Mucosa of descending colon (tissue), 3 donors: ENCODE measurements around the gene BCL2. TPM values are rescaled to one million over a fixed set of nuclear protein-coding genes. Genes with fewer than 3 reads are reported as not detected.

ENCODE experiments used
- ATAC-seq: fragments of 200-7000 bp; cut with Tn5 transposase; one replicate; pipeline ENCODE4 v1.9.1; 2020; ENCODE audit warnings: mild to moderate bottlenecking, moderate library complexity
- DNase-seq, 3 donors: peaks; one replicate each; pipeline ENCODE4 v3.0.0-alpha.2; 2020
- H3K36me3 ChIP-seq: fragments of 200-600 bp; one replicate; pipeline ENCODE4 v1.8.0; 2021; ENCODE audit warnings: low read depth, mild to moderate bottlenecking
- H3K4me1 ChIP-seq: fragments of 200-600 bp; one replicate; pipeline ENCODE4 v1.8.0; 2021; ENCODE audit warnings: low read depth, mild to moderate bottlenecking
- H3K4me3 ChIP-seq: fragments of 200-600 bp; one replicate; pipeline ENCODE4 v1.8.0; 2021; ENCODE audit warnings: mild to moderate bottlenecking
- H3K9me3 ChIP-seq: fragments of 200-600 bp; one replicate; pipeline ENCODE4 v1.8.0; 2021; ENCODE audit warnings: mild to moderate bottlenecking
- intact Hi-C, 2 donors: fragments of 100-400 bp; cut with DNase I in 1 of 2; cut with micrococcal nuclease in 1 of 2; formaldehyde crosslinking; loops; one replicate each; pipeline versions ENCODE4 v1.11.0 to v1.11.1; 2022; cut with DNase I, micrococcal nuclease
- total RNA-seq, 3 donors: library from RNA; stranded (reverse); fragmentation: NEBNext Ultra II Directional in 2 of 3; extraction: Animal tissue kit (Norgen Biotek cat#: 25700) in 2 of 3; gene quantifications; one replicate each; pipeline versions ENCODE4 v1.2.1 to v1.2.4, GENCODE V29; 2021 to 2023
- TF ChIP-seq, protein P1 (sequence below): fragments of 200-600 bp; IDR thresholded peaks from one replicate; pipeline ENCODE4 v1.8.0; 2022; ENCODE audit warnings: antibody characterized with exemption, mild to moderate bottlenecking
- donor health status: DM: no; HTN: no; CAD: no; lungs with moderate emphysema.
- donor health status: DM: no; HTN: no; CAD: no.
- donor health status: DM: no; HTN: yes; CAD: no.

The BCL2 gene
- total RNA-seq, 3 donors from 2014 or later: 17.7 to 25.7 (median 20.5) TPM

DNA sequence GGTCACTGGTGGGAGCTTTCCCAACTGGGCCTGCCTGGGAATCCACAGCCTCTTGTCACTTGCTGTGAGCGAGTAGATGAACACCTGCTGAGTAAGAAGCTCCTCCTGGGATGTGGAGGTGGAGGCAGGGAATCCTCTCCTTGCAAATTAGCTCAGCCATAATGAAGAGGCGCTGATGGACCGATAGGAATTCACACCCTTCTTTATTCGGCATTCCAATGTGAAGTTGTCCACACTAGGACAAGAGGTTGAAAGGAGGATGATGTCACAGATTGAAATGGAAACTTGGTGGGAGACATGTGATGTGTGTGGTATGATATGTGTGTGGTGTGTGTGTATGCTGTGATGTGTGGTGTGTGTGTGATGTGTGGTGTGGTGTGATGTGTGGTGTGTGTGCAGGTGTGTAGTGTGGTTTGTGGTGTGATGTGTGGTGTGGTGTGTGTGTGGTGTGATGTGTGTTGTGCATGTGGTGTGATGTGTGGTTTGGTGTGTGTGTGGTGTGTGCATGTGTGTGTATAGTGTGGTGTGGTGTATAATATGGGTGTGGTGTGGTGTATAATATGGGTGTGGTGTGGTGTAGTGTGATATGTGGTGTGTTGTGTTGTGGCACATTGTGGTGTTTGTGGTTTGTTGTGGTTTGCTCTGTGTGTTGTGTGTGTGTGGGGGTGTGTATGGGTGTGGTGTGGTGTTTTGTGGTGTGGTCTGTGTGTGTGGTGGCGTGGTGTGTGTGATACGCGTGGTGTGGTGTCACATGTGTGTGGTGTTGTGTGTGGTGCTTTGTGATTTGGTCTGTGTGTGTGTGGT, 216.4 kb downstream of the BCL2 start:
- peaks cover 6% of the 10 kb centered on the region for H3K4me1 ChIP-seq
- H3K9me3 ChIP-seq: no peaks in the 10 kb centered on the region
- DNase-seq: no peak
- ATAC-seq: no peak
- no peak overlapping the region for H3K4me3 ChIP-seq
- intact Hi-C loops: no loop called here
- no peaks in the 10 kb centered on the region for H3K36me3 ChIP-seq
- TF ChIP-seq, protein P1, sequence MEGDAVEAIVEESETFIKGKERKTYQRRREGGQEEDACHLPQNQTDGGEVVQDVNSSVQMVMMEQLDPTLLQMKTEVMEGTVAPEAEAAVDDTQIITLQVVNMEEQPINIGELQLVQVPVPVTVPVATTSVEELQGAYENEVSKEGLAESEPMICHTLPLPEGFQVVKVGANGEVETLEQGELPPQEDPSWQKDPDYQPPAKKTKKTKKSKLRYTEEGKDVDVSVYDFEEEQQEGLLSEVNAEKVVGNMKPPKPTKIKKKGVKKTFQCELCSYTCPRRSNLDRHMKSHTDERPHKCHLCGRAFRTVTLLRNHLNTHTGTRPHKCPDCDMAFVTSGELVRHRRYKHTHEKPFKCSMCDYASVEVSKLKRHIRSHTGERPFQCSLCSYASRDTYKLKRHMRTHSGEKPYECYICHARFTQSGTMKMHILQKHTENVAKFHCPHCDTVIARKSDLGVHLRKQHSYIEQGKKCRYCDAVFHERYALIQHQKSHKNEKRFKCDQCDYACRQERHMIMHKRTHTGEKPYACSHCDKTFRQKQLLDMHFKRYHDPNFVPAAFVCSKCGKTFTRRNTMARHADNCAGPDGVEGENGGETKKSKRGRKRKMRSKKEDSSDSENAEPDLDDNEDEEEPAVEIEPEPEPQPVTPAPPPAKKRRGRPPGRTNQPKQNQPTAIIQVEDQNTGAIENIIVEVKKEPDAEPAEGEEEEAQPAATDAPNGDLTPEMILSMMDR: no peak

DNA sequence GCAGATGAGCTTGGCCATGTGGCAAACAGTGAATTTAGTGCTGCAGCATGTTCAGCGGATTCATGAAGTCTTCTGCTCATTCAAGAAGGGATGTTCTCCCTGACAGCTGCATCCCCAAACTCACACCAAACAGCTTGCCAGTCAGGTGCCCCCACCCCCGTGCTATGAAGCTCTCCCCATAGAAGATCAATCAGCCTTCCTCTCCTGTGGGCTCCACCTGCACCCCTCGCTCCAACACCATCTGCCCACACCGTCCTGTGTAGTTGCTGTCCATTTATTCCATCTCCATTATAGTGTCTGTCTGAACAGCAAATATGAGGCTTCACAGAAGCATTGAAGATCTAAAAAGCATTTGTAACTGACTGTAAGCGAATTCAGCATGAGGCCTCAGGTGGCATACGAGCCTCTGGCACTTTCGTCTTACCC, 218.9 kb downstream of the BCL2 start:
- Histone ChIP-seq H3K4me3 (no peak overlapping the region), H3K9me3 (no peaks in the 10 kb centered on the region), H3K4me1 (peaks cover 6% of the 10 kb centered on the region), H3K36me3 (no peaks in the 10 kb centered on the region)
- TF ChIP-seq, protein P1: no peak
- DNase-seq: no peak
- intact Hi-C loops: no loop called here
- no peak for ATAC-seq

DNA sequence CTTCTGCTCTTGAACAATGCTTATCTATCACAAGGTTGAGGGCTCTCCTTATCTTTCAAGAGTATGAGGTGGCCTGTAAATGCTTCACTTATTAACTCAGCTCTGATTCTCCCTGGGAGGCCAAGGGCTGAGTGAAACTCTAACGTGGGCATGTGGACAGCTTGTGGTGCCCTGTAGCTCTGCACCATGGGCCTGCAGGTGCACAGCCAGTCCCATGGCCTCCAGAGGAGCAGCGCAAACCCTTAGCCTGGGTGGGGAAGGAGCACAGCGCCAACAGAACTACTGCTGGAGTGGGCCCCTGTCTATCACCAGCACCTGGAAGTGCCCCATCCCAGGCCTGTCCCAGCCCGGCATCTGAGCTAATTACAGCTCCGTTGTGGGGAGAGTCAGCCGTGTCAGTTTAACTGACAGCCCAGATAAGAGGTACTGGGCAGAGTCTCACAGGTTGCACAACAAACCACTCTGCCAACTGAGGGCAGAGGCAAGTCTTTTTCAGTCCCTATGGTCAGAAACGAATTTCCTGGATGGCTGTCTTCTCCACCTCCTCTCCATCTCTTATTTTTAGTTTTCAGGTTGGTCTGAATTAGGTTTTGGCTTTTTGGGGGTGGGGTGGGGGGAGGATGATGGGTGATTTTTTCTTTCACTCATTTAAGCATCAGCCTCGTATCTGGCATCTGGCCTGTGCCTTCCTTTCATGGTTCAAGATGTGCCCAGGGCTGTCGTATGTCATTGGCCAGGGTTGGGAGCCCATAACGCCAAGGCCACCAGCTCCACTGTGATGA, 219.5 kb downstream of the BCL2 start:
- ATAC-seq: peak; percentile 93
- Histone ChIP-seq H3K36me3 (no peaks in the 10 kb centered on the region), H3K9me3 (no peaks in the 10 kb centered on the region), H3K4me1 (peaks cover 6% of the 10 kb centered on the region), H3K4me3 (no peak overlapping the region)
- DNase-seq: peak; percentile 61 to 76 (median 69)
- TF ChIP-seq, protein P1: no peak
- intact Hi-C loops: no loop called here

DNA sequence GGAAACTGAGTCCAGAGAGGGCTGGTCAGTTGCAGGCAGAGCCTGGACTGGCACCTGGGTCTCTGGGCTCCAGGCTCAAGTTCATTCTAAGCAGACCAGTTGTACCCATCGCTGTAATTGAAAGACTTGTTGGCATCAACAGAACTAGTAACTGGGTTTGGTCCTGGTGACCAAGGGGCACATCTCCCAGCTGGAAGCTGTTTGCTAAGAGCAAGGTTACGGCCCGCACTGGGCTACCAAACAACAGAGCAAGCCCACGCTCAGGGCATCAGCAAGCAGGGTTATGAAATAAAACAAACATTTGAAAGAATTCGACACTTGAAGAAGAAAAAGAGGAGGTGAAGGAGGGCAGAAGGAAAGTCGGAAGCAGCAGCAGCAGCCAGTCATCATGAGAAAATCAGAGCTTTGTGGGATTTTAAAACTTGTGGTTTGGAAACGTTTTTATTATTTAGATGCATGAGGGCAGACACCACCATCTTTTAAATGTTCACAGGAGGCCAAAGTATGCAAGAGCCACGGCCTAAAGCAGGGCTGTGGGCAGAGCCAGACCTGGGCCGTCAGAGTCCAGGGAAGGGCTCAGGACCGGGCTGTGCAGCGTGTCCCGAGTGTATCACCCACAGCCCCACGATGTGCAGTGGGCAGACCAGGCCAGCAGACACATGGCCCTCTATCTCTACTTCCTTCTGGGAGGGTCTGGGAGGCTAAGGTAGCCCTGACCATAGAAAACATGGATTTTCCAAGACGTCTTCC, 220.3 kb downstream of the BCL2 start:
- intact Hi-C loops: no loop called here
- Histone ChIP-seq H3K36me3 (no peaks in the 10 kb centered on the region), H3K4me1 (peaks cover 6% of the 10 kb centered on the region), H3K4me3 (no peak overlapping the region), H3K9me3 (no peaks in the 10 kb centered on the region)
- DNase-seq: peak in 1 of 3 donors; percentile 44
- TF ChIP-seq, protein P1: no peak
- peak; percentile 40 for ATAC-seq
